Panc1 (cell line): Measurements from ENCODE around the gene TYRO3. TPM values are rescaled to one million over a fixed set of nuclear protein-coding genes. Genes with fewer than 3 reads are reported as not detected.
A peak's percentile ranks its signal among the peaks of the same experiment; 100 is the strongest.

Source experiments
- ATAC-seq: fragments of 200-7000 bp; cut with Tn5 transposase; 2 replicates; pipeline ENCODE4 v1.9.1; 2020; ENCODE audit warnings: mild to moderate bottlenecking, moderate library complexity
- Bru-seq: library from RNA; stranded (reverse); fragments of 400-500 nt; gene quantifications from one replicate; lab custom pipeline; 2021; lab: Mats Ljungman, UMichigan
- BruChase-seq, 2 experiments: library from RNA; stranded (reverse); fragments of 400-500 nt; gene quantifications; one replicate each; lab custom pipeline; 2021; lab: Mats Ljungman, UMichigan
- BruUV-seq: library from RNA; stranded (reverse); fragments of 400-500 nt; replicated peaks from 2 replicates; lab custom pipeline; 2021; lab: Mats Ljungman, UMichigan
- CTCF ChIA-PET: fragments of 300-600 bp; sonication (Branson Sonifier 250); formaldehyde crosslinking; loops from one replicate; lab custom pipeline; 2022; ENCODE audit warnings: antibody characterized with exemption; lab: Charles Lee
- POLR2A ChIA-PET: fragments of 300-600 bp; sonication (Branson Sonifier 250); formaldehyde crosslinking; loops from one replicate; lab custom pipeline; 2022; ENCODE audit warnings: antibody characterized with exemption; lab: Charles Lee
- DNase-seq: peaks from one replicate; pipeline ENCODE4 v3.0.0-alpha.2; 2010; ENCODE audit warnings: low read depth, low spot score
- H3K27ac ChIP-seq: 2 replicates; pipeline ENCODE4 v1.5.1; 2011; ENCODE audit warnings: mild to moderate bottlenecking, low read length, inconsistent platforms
- H3K27me3 ChIP-seq: fragments of 200-500 bp; sonication (Bioruptor generic); 2 replicates; pipeline ENCODE4 v1.6.0; 2014; ENCODE audit warnings: low read length, inconsistent platforms; ENCODE audit not compliant: control insufficient read depth, insufficient read depth
- H3K36me3 ChIP-seq: fragments of 200-500 bp; sonication (Bioruptor generic); 2 replicates; pipeline ENCODE4 v1.5.1; 2014; ENCODE audit warnings: inconsistent platforms, mild to moderate bottlenecking, low read length, moderate library complexity; ENCODE audit not compliant: control insufficient read depth, insufficient read depth
- H3K4me1 ChIP-seq: 2 replicates; pipeline ENCODE4 v1.5.1; 2011; ENCODE audit warnings: inconsistent platforms, mild to moderate bottlenecking, low read length, moderate library complexity; ENCODE audit not compliant: control insufficient read depth, insufficient read depth
- H3K4me3 ChIP-seq, 2 experiments: 2 replicates each; pipeline ENCODE4 v1.5.1; 2011 to 2012; ENCODE audit warnings: low read depth in 2 of 2, low read length in 2 of 2, mild to moderate bottlenecking in 2 of 2, inconsistent platforms in 1 of 2, moderate library complexity in 1 of 2
- H3K9me3 ChIP-seq: fragments of 200-500 bp; sonication (Bioruptor generic); 2 replicates; pipeline ENCODE4 v1.5.1; 2014; ENCODE audit warnings: low read depth, mild to moderate bottlenecking, inconsistent platforms, low read length, moderate library complexity; ENCODE audit not compliant: control insufficient read depth, insufficient read depth
- POLR2AphosphoS5 ChIP-seq: IDR thresholded peaks from 2 replicates; pipeline ENCODE4 v1.6.1; 2012; ENCODE audit warnings: mild to moderate bottlenecking, low read depth, low read length, moderate library complexity
- SIN3A ChIP-seq: IDR thresholded peaks from 2 replicates; pipeline ENCODE4 v1.6.1; 2012; ENCODE audit warnings: low read depth, mild to moderate bottlenecking, low read length, moderate library complexity, borderline replicate concordance; ENCODE audit not compliant: insufficient read depth
- TCF7L2 ChIP-seq: IDR thresholded peaks from 2 replicates; pipeline ENCODE4 v1.6.1; 2011; ENCODE audit warnings: mild to moderate bottlenecking, low read depth, low read length, inconsistent platforms
- in situ Hi-C: cut with HindIII; loops from 2 replicates; pipeline ENCODE4 v1.10.0; 2016; ENCODE audit warnings: low sequenced_read_pairs, low pct_unique_long_range_greater_than_20kb
- intact Hi-C: fragments of 100-400 bp; cut with micrococcal nuclease; formaldehyde crosslinking; loops from one replicate; pipeline ENCODE4 v1.10.0; 2022; ENCODE audit not compliant: unreplicated experiment
- long read RNA-seq: library from polyadenylated mRNA; unstranded; transcript quantifications from one replicate; pipeline ENCODE4 v2.0.0, GENCODE V29; 2021; ENCODE audit not compliant: unreplicated experiment
- polyA plus RNA-seq: library from polyadenylated mRNA; unstranded; fragments of >200 nt; gene quantifications from one replicate; pipeline ENCODE4 v1.2.1, GENCODE V29; 2012; ENCODE audit warnings: missing spikeins; ENCODE audit not compliant: insufficient read length
- total RNA-seq: library from RNA; stranded (reverse); gene quantifications from one replicate; pipeline ENCODE4 v1.2.1, GENCODE V29; 2021; ENCODE audit not compliant: unreplicated experiment
- TF ChIP-seq, protein P1 (sequence below): fragments of 450-650 bp; IDR thresholded peaks from 2 replicates; pipeline ENCODE4 v1.5.1; 2017; ENCODE audit warnings: mild to moderate bottlenecking
- TF ChIP-seq, protein P2 (sequence below), 2 experiments: IDR thresholded peaks; 2 replicates each; pipeline ENCODE4 v1.6.1; 2011 to 2012; ENCODE audit warnings: low read depth in 2 of 2, control low read depth in 1 of 2, low read length in 1 of 2, mild to moderate bottlenecking in 1 of 2, moderate library complexity in 1 of 2; ENCODE audit not compliant: insufficient read depth in 1 of 2

The TYRO3 gene
- total RNA-seq (41.7 TPM), Bru-seq, nascent RNA (percentile 48 among the genes with signal in this experiment), BruChase-seq, experiment 1, labeled RNA remaining after a 2-hour chase (percentile 53 among the genes with signal in this experiment), BruChase-seq, experiment 2, labeled RNA remaining after a 6-hour chase (percentile 62 among the genes with signal in this experiment)
- 36.7 TPM for polyA plus RNA-seq
- long read RNA-seq, full-length matches to known transcripts = 42 of 88 reads
- long read RNA-seq, partial matches to known transcripts = 36 of 88 reads
- long read RNA-seq, other reads (novel, unspliced or antisense) = 10 of 88 reads

DNA sequence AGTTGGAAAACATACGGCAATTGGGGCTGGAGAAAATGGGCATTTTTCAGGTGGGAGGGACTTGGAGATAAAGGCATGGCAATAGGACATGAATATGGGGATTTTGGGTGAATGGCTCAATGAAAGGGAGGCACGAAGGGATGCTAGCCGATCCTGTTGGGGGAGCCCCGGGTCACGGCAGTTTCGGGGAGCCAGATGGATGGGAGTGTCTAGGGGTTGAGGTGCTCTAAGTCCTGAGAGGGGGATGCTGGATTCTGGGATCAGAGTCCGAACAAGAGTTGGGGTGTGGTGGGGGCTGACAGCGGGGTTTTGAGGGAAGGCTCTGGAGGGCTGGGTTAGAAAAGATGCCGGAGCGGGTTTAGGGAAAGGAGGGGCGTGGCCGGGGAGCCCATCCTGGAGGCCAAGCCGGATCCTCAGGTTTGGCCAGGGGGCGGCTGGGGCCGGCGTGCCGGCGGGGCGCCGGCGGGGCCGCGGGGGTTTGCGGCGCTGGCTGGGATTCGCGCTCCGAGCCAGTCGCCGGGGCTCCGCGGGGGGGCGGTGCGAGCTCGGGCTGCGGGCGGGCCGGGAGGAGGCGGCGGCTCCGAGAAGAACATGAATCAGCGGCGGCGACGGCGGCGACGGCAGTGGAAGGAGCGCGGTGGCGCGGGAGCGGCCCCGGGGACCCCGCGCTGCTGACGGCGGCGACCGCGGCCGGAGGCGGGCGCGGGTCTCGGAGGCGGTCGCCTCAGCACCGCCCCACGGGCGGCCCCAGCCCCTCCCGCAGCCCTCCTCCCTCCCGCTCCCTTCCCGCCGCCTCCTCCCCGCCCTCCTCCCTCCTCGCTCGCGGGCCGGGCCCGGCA is at the start of gene TYRO3:
TYRO3 (plus strand) TSS at position 813 of the 839 bp plus-strand sequence. CDS start 46 bp downstream, outside the sequence.
- ChIA-PET CTCF (interaction anchor here (0.6 to 0.9 kb wide), 3 partner anchors 27 to 64 kb away, joined by 3 to 8 read pairs (median 3); no protein-coding TSS in a partner anchor), POLR2A (no interaction called here)
- in situ Hi-C loops = no loop called here
- Histone ChIP-seq H3K9me3 (no peaks in the 10 kb centered on the region), H3K27ac (peak within 1 kb of the TSS; percentile 75), H3K4me3 (peak within 1 kb of the TSS; percentile 59 to 77), H3K27me3 (no peaks in the 10 kb centered on the region), H3K4me1 (peaks cover 16% of the 10 kb centered on the region), H3K36me3 (no peaks in the 10 kb centered on the region)
- ATAC-seq = peak; percentile 84
- BruUV-seq = no TSS peak
- no peak for DNase-seq
- TF ChIP-seq TCF7L2 (no peak), SIN3A (no peak), POLR2AphosphoS5 (no peak)
- TF ChIP-seq, protein P1, sequence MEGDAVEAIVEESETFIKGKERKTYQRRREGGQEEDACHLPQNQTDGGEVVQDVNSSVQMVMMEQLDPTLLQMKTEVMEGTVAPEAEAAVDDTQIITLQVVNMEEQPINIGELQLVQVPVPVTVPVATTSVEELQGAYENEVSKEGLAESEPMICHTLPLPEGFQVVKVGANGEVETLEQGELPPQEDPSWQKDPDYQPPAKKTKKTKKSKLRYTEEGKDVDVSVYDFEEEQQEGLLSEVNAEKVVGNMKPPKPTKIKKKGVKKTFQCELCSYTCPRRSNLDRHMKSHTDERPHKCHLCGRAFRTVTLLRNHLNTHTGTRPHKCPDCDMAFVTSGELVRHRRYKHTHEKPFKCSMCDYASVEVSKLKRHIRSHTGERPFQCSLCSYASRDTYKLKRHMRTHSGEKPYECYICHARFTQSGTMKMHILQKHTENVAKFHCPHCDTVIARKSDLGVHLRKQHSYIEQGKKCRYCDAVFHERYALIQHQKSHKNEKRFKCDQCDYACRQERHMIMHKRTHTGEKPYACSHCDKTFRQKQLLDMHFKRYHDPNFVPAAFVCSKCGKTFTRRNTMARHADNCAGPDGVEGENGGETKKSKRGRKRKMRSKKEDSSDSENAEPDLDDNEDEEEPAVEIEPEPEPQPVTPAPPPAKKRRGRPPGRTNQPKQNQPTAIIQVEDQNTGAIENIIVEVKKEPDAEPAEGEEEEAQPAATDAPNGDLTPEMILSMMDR = no peak; the same call in 1 of the 2 replicates
- TF ChIP-seq, protein P2, sequence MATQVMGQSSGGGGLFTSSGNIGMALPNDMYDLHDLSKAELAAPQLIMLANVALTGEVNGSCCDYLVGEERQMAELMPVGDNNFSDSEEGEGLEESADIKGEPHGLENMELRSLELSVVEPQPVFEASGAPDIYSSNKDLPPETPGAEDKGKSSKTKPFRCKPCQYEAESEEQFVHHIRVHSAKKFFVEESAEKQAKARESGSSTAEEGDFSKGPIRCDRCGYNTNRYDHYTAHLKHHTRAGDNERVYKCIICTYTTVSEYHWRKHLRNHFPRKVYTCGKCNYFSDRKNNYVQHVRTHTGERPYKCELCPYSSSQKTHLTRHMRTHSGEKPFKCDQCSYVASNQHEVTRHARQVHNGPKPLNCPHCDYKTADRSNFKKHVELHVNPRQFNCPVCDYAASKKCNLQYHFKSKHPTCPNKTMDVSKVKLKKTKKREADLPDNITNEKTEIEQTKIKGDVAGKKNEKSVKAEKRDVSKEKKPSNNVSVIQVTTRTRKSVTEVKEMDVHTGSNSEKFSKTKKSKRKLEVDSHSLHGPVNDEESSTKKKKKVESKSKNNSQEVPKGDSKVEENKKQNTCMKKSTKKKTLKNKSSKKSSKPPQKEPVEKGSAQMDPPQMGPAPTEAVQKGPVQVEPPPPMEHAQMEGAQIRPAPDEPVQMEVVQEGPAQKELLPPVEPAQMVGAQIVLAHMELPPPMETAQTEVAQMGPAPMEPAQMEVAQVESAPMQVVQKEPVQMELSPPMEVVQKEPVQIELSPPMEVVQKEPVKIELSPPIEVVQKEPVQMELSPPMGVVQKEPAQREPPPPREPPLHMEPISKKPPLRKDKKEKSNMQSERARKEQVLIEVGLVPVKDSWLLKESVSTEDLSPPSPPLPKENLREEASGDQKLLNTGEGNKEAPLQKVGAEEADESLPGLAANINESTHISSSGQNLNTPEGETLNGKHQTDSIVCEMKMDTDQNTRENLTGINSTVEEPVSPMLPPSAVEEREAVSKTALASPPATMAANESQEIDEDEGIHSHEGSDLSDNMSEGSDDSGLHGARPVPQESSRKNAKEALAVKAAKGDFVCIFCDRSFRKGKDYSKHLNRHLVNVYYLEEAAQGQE (IDR thresholded peaks at IDR 0.05; ENCODE audit: insufficient read depth in 1 of 2, low read depth in 2 of 2, low read length in 1 of 2) = no peak
- intact Hi-C loops = no loop called here

DNA sequence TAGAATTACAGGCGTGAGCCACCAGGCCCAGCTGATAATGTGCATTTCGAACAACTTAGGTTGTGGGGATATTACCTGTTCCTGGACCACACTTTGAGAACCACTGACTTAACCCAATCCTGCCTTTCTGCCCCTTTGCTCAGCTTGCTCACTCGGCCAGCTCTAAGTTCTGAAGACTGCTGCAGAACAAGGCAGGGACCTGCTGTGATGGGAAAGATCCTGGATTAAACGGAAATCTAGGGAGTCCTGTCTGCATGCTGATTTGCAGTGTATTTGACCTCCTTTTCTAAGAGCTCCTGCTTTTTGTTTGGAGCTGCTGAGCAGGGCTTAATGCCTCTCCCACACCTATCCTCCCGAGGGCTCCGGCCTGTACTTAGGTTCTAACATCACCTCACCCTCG is 48.3 kb upstream of the TYRO3 start:
- H3K36me3 ChIP-seq = no peaks in the 10 kb centered on the region
- in situ Hi-C loops (no loop called here), intact Hi-C loops (no loop called here)
- TF ChIP-seq, protein P2 (IDR thresholded peaks at IDR 0.05; ENCODE audit: insufficient read depth in 1 of 2, low read depth in 2 of 2, low read length in 1 of 2) = no peak
- TF ChIP-seq, protein P1 = no peak
- no peak for TF ChIP-seq TCF7L2
- no peak for TF ChIP-seq SIN3A
- TF ChIP-seq POLR2AphosphoS5 = no peak
- BruUV-seq = no TSS peak
- no peak overlapping the region for H3K4me3 ChIP-seq
- DNase-seq (no peak), ATAC-seq (peak; percentile 12; the same call in 1 of the 2 replicates)
- no peak overlapping the region for H3K27ac ChIP-seq
- ChIA-PET POLR2A (interaction anchor here (0.6 kb wide), 1 partner anchor 216 kb away, joined by 3 read pairs; no protein-coding TSS in a partner anchor), CTCF (no interaction called here)
- H3K4me1 ChIP-seq = peaks cover 6% of the 10 kb centered on the region
- no peaks in the 10 kb centered on the region for H3K27me3 ChIP-seq
- H3K9me3 ChIP-seq = no peaks in the 10 kb centered on the region
